Activated CD4-positive, alpha-beta T cell treated with anti-CD3 and anti-CD28 coated beads, Interleukin-2, Interleukin-6, amounts not matched to agents 100 ng/mL and 50 ng/mL, durations not matched to agents 16 hours and 8 hours (primary cell): Measurements from ENCODE around the gene MDC1.
"Not testable (repeated sequence)": the region's sequence is repeated elsewhere in the genome, so short reads cannot be mapped to it uniquely, and the experiment has no call there.

ENCODE experiments used
- DNase-seq: peaks from one replicate; pipeline ENCODE4 v3.0.0-alpha.2; 2020

The MDC1 gene

GRCh38 chr6:30678964-30679726 lies 37.9 kb downstream of the MDC1 start:
- DNase-seq: peak; percentile 96

- no peak for DNase-seq
Measured at GRCh38 chr6:30676660-30677285, 40.3 kb downstream of the MDC1 start.

- peak; percentile 97 for DNase-seq
Measured at GRCh38 chr6:30672445-30673253, 44.4 kb downstream of the MDC1 start, which contains the start of gene DHX16. TSS of gene DHX16 (minus strand) at chr6:30673006. CDS start at chr6:30672841, 165 bp downstream.

GRCh38 chr6:30670760-30671527 lies 46.1 kb downstream of the MDC1 start:
- DNase-seq: no peak

- DNase-seq: not testable (repeated sequence)
Measured at GRCh38 chr6:30666300-30666699, 50.8 kb downstream of the MDC1 start.

GRCh38 chr6:30664994-30665767 lies 51.9 kb downstream of the MDC1 start:
- no peak for DNase-seq

- not testable (repeated sequence) for DNase-seq
Measured at GRCh38 chr6:30657922-30658321, 59.2 kb downstream of the MDC1 start.

- DNase-seq: no peak
Measured at GRCh38 chr6:30657454-30657853, 59.6 kb downstream of the MDC1 start.

- DNase-seq: no peak
Measured at GRCh38 chr6:30656513-30656912, 60.6 kb downstream of the MDC1 start.

GRCh38 chr6:30655743-30656094 lies 61.4 kb downstream of the MDC1 start:
- DNase-seq: no peak

- no peak for DNase-seq
Measured at GRCh38 chr6:30654798-30655742, 62.0 kb downstream of the MDC1 start.

- no peak for DNase-seq
Measured at GRCh38 chr6:30651143-30651542, 65.9 kb downstream of the MDC1 start.
